Measurements from ENCODE around the gene VPS13D. TPM values are rescaled to one million over a fixed set of nuclear protein-coding genes. Genes with fewer than 3 reads are reported as not detected.

Gene VPS13D
- total RNA-seq, 1 donor from 2014 or later: 98.5 TPM

GRCh38 chr1:12228979-12229378 is 851 bp upstream of the VPS13D start:
- DNase-seq (ENCODE audit: low spot score): no peak

- DNase-seq (ENCODE audit: low spot score): no peak
These were observed 420 bp upstream of the VPS13D start for GRCh38 chr1:12229386-12229834.

- DNase-seq (ENCODE audit: low spot score): no peak
These were observed 882 bp downstream of the VPS13D start for GRCh38 chr1:12230549-12231275.

- DNase-seq (ENCODE audit: low spot score): no peak
These were observed 1.4 kb downstream of the VPS13D start for GRCh38 chr1:12231276-12231595.

- no peak for DNase-seq (ENCODE audit: low spot score)
These were observed 2.4 kb downstream of the VPS13D start for GRCh38 chr1:12232221-12232620.

- no peak for DNase-seq (ENCODE audit: low spot score)
These were observed 14.2 kb downstream of the VPS13D start for GRCh38 chr1:12244078-12244477.

- DNase-seq (ENCODE audit: low spot score): peak; percentile 53
These were observed 14.8 kb downstream of the VPS13D start for GRCh38 chr1:12244585-12244984.

GRCh38 chr1:12245116-12245515 is 15.3 kb downstream of the VPS13D start:
- DNase-seq (ENCODE audit: low spot score): no peak

GRCh38 chr1:12245733-12246132 is 15.9 kb downstream of the VPS13D start:
- no peak for DNase-seq (ENCODE audit: low spot score)

GRCh38 chr1:12246584-12246983 is 16.8 kb downstream of the VPS13D start:
- no peak for DNase-seq (ENCODE audit: low spot score)

GRCh38 chr1:12249181-12249580 is 19.4 kb downstream of the VPS13D start:
- DNase-seq (ENCODE audit: low spot score): no peak

GRCh38 chr1:12249748-12250147 is 19.9 kb downstream of the VPS13D start:
- DNase-seq (ENCODE audit: low spot score): no peak

GRCh38 chr1:12251442-12251841 is 21.6 kb downstream of the VPS13D start:
- DNase-seq (ENCODE audit: low spot score): no peak

- no peak for DNase-seq (ENCODE audit: low spot score)
These were observed 26.1 kb downstream of the VPS13D start for GRCh38 chr1:12255913-12256312.

- no peak for DNase-seq (ENCODE audit: low spot score)
These were observed 28.4 kb downstream of the VPS13D start for GRCh38 chr1:12258272-12258671.

- DNase-seq (ENCODE audit: low spot score): no peak
These were observed 39.5 kb downstream of the VPS13D start for GRCh38 chr1:12269351-12269750.

- DNase-seq (ENCODE audit: low spot score): no peak
These were observed 41.2 kb downstream of the VPS13D start for GRCh38 chr1:12271033-12271432.

- DNase-seq (ENCODE audit: low spot score): no peak
These were observed 42.9 kb downstream of the VPS13D start for GRCh38 chr1:12272770-12273169.

- DNase-seq (ENCODE audit: low spot score): no peak
These were observed 45.5 kb downstream of the VPS13D start for GRCh38 chr1:12275370-12275769.

- no peak for DNase-seq (ENCODE audit: low spot score)
These were observed 46.4 kb downstream of the VPS13D start for GRCh38 chr1:12276225-12276624.

GRCh38 chr1:12279003-12279402 is 49.2 kb downstream of the VPS13D start:
- DNase-seq (ENCODE audit: low spot score): no peak

- no peak for DNase-seq (ENCODE audit: low spot score)
These were observed 50.1 kb downstream of the VPS13D start for GRCh38 chr1:12279728-12280464.

GRCh38 chr1:12282142-12282541 is 52.3 kb downstream of the VPS13D start:
- no peak for DNase-seq (ENCODE audit: low spot score)

All from ureter (tissue), 1 donor.